Measurements from ENCODE around the gene TOPAZ1.

GRCh38 chr3:44324584-44324983 lies 82.9 kb downstream of the TOPAZ1 start:
- TF ChIP-seq, protein P1, sequence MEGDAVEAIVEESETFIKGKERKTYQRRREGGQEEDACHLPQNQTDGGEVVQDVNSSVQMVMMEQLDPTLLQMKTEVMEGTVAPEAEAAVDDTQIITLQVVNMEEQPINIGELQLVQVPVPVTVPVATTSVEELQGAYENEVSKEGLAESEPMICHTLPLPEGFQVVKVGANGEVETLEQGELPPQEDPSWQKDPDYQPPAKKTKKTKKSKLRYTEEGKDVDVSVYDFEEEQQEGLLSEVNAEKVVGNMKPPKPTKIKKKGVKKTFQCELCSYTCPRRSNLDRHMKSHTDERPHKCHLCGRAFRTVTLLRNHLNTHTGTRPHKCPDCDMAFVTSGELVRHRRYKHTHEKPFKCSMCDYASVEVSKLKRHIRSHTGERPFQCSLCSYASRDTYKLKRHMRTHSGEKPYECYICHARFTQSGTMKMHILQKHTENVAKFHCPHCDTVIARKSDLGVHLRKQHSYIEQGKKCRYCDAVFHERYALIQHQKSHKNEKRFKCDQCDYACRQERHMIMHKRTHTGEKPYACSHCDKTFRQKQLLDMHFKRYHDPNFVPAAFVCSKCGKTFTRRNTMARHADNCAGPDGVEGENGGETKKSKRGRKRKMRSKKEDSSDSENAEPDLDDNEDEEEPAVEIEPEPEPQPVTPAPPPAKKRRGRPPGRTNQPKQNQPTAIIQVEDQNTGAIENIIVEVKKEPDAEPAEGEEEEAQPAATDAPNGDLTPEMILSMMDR (IDR thresholded peaks at IDR 0.05), result no peak
- no peak for TF ChIP-seq EP300 (IDR thresholded peaks at IDR 0.05)
- no peak for TF ChIP-seq POLR2AphosphoS5 (IDR thresholded peaks at IDR 0.05)
- TF ChIP-seq POLR2A (IDR thresholded peaks at IDR 0.05), result no peak

Measured in suprapubic skin (tissue), 4 donors.